Natural killer cell (primary cell): ENCODE measurements around the gene NAP1L4. TPM values are rescaled to one million over a fixed set of nuclear protein-coding genes. Genes with fewer than 3 reads are reported as not detected.

ENCODE experiments used
- ATAC-seq, 3 donors: fragments of 150-1000 bp in 2 of 3; fragments of 200-7000 bp in 1 of 3; cut with Tn5 transposase; 1 replicate in 1 of 3; 2 replicates in 2 of 3; pipeline ENCODE4 v1.10.0; 2021; ENCODE audit warnings: mild to moderate bottlenecking in 2 of 3, moderate library complexity in 2 of 3
- DNase-seq, 2 donors: peaks; one replicate each; pipeline versions ENCODE4 v3.0.0 to v3.0.0-alpha.2; 2013 to 2021; ENCODE audit warnings: mixed read lengths in 1 of 2
- H3K27ac ChIP-seq: one replicate; pipeline ENCODE4 v1.5.1; 2013; ENCODE audit warnings: mild to moderate bottlenecking, low read length
- H3K27me3 ChIP-seq: one replicate; pipeline ENCODE4 v1.6.1; 2013; ENCODE audit warnings: low read length; ENCODE audit not compliant: control insufficient read depth, insufficient read depth
- H3K36me3 ChIP-seq: one replicate; pipeline ENCODE4 v1.6.1; 2013; ENCODE audit warnings: low read length; ENCODE audit not compliant: control insufficient read depth, insufficient read depth
- H3K4me1 ChIP-seq: one replicate; pipeline ENCODE4 v1.6.1; 2013; ENCODE audit warnings: low read length; ENCODE audit not compliant: control insufficient read depth, insufficient read depth
- H3K4me3 ChIP-seq: one replicate; pipeline ENCODE4 v1.5.1; 2013; ENCODE audit warnings: low read length
- H3K9me3 ChIP-seq: one replicate; pipeline ENCODE4 v1.6.1; 2013; ENCODE audit warnings: low read length; ENCODE audit not compliant: control insufficient read depth, insufficient read depth
- H3K27ac Mint-ChIP-seq, 2 donors: one replicate each; pipeline ENCODE4 v1.8.0; 2022; ENCODE audit warnings: mild to moderate bottlenecking in 2 of 2, mixed read lengths in 2 of 2, moderate library complexity in 1 of 2
- H3K27me3 Mint-ChIP-seq, 2 donors: one replicate each; pipeline ENCODE4 v1.8.0; 2022; ENCODE audit warnings: low read depth in 2 of 2, mixed read lengths in 2 of 2
- H3K36me3 Mint-ChIP-seq: one replicate; pipeline ENCODE4 v1.8.0; 2022; ENCODE audit warnings: mixed read lengths
- H3K4me1 Mint-ChIP-seq, 2 donors: one replicate each; pipeline ENCODE4 v1.8.0; 2022; ENCODE audit warnings: mixed read lengths in 2 of 2
- H3K4me3 Mint-ChIP-seq: one replicate; pipeline ENCODE4 v1.8.0; 2022; ENCODE audit warnings: mild to moderate bottlenecking, moderate library complexity, mixed read lengths
- H3K9me3 Mint-ChIP-seq, 2 donors: one replicate each; pipeline ENCODE4 v1.8.0; 2022; ENCODE audit warnings: mixed read lengths in 2 of 2
- WGBS: methylation state at CpG from one replicate; pipeline ENCODE4 v1.1.7; 2013; ENCODE audit warnings: missing lambda C conversion rate; ENCODE audit not compliant: insufficient coverage; 5-methylcytosine and 5-hydroxymethylcytosine counted together
- intact Hi-C: fragments of 100-400 bp; cut with micrococcal nuclease; formaldehyde crosslinking; loops from one replicate; pipeline ENCODE4 v1.14.2; 2022
- total RNA-seq, 4 donors: library from RNA; stranded (reverse); fragments of 120-200 nt in 1 of 4; gene quantifications; one replicate each; pipeline versions ENCODE4 v1.2.3 to v1.2.4, GENCODE V29; 2013 to 2022
- TF ChIP-seq, protein P1 (sequence below): fragments of 200-600 bp; IDR thresholded peaks from one replicate; pipeline ENCODE4 v1.8.0; 2022; ENCODE audit warnings: antibody characterized with exemption

NAP1L4 gene
- total RNA-seq, 3 donors from 2014 or later (not counting 1 experiment from before 2014, with no cell fraction given): 219 to 244 (median 237) TPM

GRCh38 chr11:2896047-2896446 is 96.1 kb downstream of the NAP1L4 start:
- Histone ChIP-seq H3K9me3 (no peaks in the 10 kb centered on the region), H3K27ac (no peak overlapping the region), H3K4me3 (no peak overlapping the region), H3K4me1 (peaks cover 55% of the 10 kb centered on the region), H3K27me3 (no peaks in the 10 kb centered on the region), H3K36me3 (no peaks in the 10 kb centered on the region)
- Mint-ChIP-seq H3K36me3 (no peaks in the 10 kb centered on the region), H3K4me1 (peaks cover 41 to 63% of the 10 kb centered on the region in 2 donors), H3K4me3 (no peak overlapping the region), H3K27ac (peak overlapping the region; percentile 41 to 99), H3K27me3 (no peaks in the 10 kb centered on the region), H3K9me3 (no peaks in the 10 kb centered on the region)
- no peak for ATAC-seq
- 83% methylated on average over 8 of the region's 9 CpGs for WGBS
- TF ChIP-seq, protein P1, sequence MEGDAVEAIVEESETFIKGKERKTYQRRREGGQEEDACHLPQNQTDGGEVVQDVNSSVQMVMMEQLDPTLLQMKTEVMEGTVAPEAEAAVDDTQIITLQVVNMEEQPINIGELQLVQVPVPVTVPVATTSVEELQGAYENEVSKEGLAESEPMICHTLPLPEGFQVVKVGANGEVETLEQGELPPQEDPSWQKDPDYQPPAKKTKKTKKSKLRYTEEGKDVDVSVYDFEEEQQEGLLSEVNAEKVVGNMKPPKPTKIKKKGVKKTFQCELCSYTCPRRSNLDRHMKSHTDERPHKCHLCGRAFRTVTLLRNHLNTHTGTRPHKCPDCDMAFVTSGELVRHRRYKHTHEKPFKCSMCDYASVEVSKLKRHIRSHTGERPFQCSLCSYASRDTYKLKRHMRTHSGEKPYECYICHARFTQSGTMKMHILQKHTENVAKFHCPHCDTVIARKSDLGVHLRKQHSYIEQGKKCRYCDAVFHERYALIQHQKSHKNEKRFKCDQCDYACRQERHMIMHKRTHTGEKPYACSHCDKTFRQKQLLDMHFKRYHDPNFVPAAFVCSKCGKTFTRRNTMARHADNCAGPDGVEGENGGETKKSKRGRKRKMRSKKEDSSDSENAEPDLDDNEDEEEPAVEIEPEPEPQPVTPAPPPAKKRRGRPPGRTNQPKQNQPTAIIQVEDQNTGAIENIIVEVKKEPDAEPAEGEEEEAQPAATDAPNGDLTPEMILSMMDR: no peak
- intact Hi-C loops: loop anchor here (5.0 kb wide), 1 partner anchor 36 kb away; no protein-coding TSS in a partner anchor
- no peak for DNase-seq

Other genes starting within 250 kb of the NAP1L4 start
- gene CDKN1C, start 106.6 kb downstream of the NAP1L4 start, total RNA-seq: 10 to 100 TPM in 1 of 3 donors, 1 to 10 TPM in 2; 2.6 to 27.9 (median 6.3) TPM
- gene PHLDA2, start 62.9 kb downstream of the NAP1L4 start, total RNA-seq: 1 to 10 TPM in 2 of 3 donors, under 1 TPM in 1; 0.79 to 3.2 (median 2.2) TPM
- gene CARS1, start 65.1 kb upstream of the NAP1L4 start, total RNA-seq: 10 to 100 TPM; 47.9 to 51.3 (median 50.3) TPM
- gene OSBPL5, start 173.0 kb upstream of the NAP1L4 start, total RNA-seq: 100 to 1,000 TPM; 375 to 522 (median 377) TPM
- not detected for gene MRGPRG, start 226.5 kb upstream of the NAP1L4 start, total RNA-seq
- gene MRGPRE, start 240.1 kb upstream of the NAP1L4 start, total RNA-seq: not detected